Mononuclear cell (primary cell): ENCODE measurements around the gene ABCB9. TPM values are rescaled to one million over a fixed set of nuclear protein-coding genes. Genes with fewer than 3 reads are reported as not detected.

Experiments used
- H3K27me3 ChIP-seq: 2 replicates; pipeline ENCODE4 v1.6.0; 2011; ENCODE audit warnings: low read length, control low read depth; ENCODE audit not compliant: insufficient read depth
- H3K4me1 ChIP-seq: 2 replicates; pipeline ENCODE4 v1.5.1; 2011; ENCODE audit warnings: mild to moderate bottlenecking, low read length, control low read depth; ENCODE audit not compliant: insufficient read depth
- H3K4me3 ChIP-seq: 2 replicates; pipeline ENCODE4 v1.5.1; 2011; ENCODE audit warnings: mild to moderate bottlenecking, low read length, moderate library complexity
- H3K9me3 ChIP-seq: 2 replicates; pipeline ENCODE4 v1.5.1; 2011; ENCODE audit warnings: low read depth, mild to moderate bottlenecking, control low read depth, low read length
- total RNA-seq: library from RNA; depleted of rRNA; stranded (reverse); fragments of >200 nt; gene quantifications from one replicate; pipeline ENCODE4 v1.2.3, GENCODE V29; 2012

The ABCB9 gene
- total RNA-seq, 1 donor: 2.1 TPM

GRCh38 chr12:122979908-122980182 lies 13.6 kb upstream of the ABCB9 start:
- Histone ChIP-seq H3K4me1 (peaks cover 74% of the 10 kb centered on the region), H3K9me3 (no peaks in the 10 kb centered on the region), H3K4me3 (peak overlapping the region; percentile 80), H3K27me3 (no peaks in the 10 kb centered on the region)

- Histone ChIP-seq H3K4me3 (peak overlapping the region; percentile 80), H3K9me3 (no peaks in the 10 kb centered on the region), H3K27me3 (no peaks in the 10 kb centered on the region), H3K4me1 (peaks cover 69% of the 10 kb centered on the region)
Measured at GRCh38 chr12:122979001-122979907, 13.0 kb upstream of the ABCB9 start.

- H3K27me3 ChIP-seq: no peaks in the 10 kb centered on the region
- H3K4me3 ChIP-seq: no peak overlapping the region
- no peaks in the 10 kb centered on the region for H3K9me3 ChIP-seq
- peaks cover 69% of the 10 kb centered on the region for H3K4me1 ChIP-seq
Measured at GRCh38 chr12:122978507-122978955, 12.3 kb upstream of the ABCB9 start.

- Histone ChIP-seq H3K9me3 (no peaks in the 10 kb centered on the region), H3K27me3 (no peaks in the 10 kb centered on the region), H3K4me3 (no peak overlapping the region), H3K4me1 (peaks cover 62% of the 10 kb centered on the region)
Measured at GRCh38 chr12:122977655-122978392, 11.6 kb upstream of the ABCB9 start.

GRCh38 chr12:122977153-122977552 lies 10.9 kb upstream of the ABCB9 start:
- no peaks in the 10 kb centered on the region for H3K9me3 ChIP-seq
- peaks cover 56% of the 10 kb centered on the region for H3K4me1 ChIP-seq
- H3K4me3 ChIP-seq: no peak overlapping the region
- no peaks in the 10 kb centered on the region for H3K27me3 ChIP-seq

- Histone ChIP-seq H3K27me3 (no peaks in the 10 kb centered on the region), H3K4me3 (no peak overlapping the region), H3K9me3 (no peaks in the 10 kb centered on the region), H3K4me1 (peaks cover 50% of the 10 kb centered on the region)
Measured at GRCh38 chr12:122976648-122976975, 10.3 kb upstream of the ABCB9 start.

GRCh38 chr12:122975790-122976647 lies 9.8 kb upstream of the ABCB9 start:
- H3K27me3 ChIP-seq: no peaks in the 10 kb centered on the region
- peaks cover 44% of the 10 kb centered on the region for H3K4me1 ChIP-seq
- H3K4me3 ChIP-seq: peak overlapping the region; percentile 93
- H3K9me3 ChIP-seq: no peaks in the 10 kb centered on the region

GRCh38 chr12:122974892-122975789 lies 8.9 kb upstream of the ABCB9 start, which contains the start of gene OGFOD2:
Gene OGFOD2, plus strand, starts transcription at chr12:122975244. Its CDS starts 8 bp downstream, at chr12:122975252.
- Histone ChIP-seq H3K9me3 (no peaks in the 10 kb centered on the region), H3K4me1 (peaks cover 42% of the 10 kb centered on the region), H3K27me3 (no peaks in the 10 kb centered on the region), H3K4me3 (peak within 1 kb of the TSS; percentile 93)

GRCh38 chr12:122974274-122974891 lies 8.1 kb upstream of the ABCB9 start:
- peak overlapping the region; percentile 93 for H3K4me3 ChIP-seq

GRCh38 chr12:122969676-122970075 lies 3.4 kb upstream of the ABCB9 start:
- Histone ChIP-seq H3K9me3 (no peaks in the 10 kb centered on the region), H3K27me3 (no peaks in the 10 kb centered on the region), H3K4me1 (peaks cover 19% of the 10 kb centered on the region), H3K4me3 (no peak overlapping the region)

More at GRCh38 chr12:122974274-122974891, 8.1 kb upstream of the ABCB9 start:
- Histone ChIP-seq H3K9me3 (no peaks in the 10 kb centered on the region), H3K4me1 (peaks cover 35% of the 10 kb centered on the region), H3K27me3 (no peaks in the 10 kb centered on the region)

GRCh38 chr12:122968104-122968503 lies 1.8 kb upstream of the ABCB9 start:
- Histone ChIP-seq H3K4me3 (no peak overlapping the region), H3K27me3 (no peaks in the 10 kb centered on the region), H3K9me3 (no peaks in the 10 kb centered on the region), H3K4me1 (peaks cover 10% of the 10 kb centered on the region)

- Histone ChIP-seq H3K9me3 (no peaks in the 10 kb centered on the region), H3K27me3 (no peaks in the 10 kb centered on the region), H3K4me3 (no peak overlapping the region), H3K4me1 (peaks cover 10% of the 10 kb centered on the region)
Measured at GRCh38 chr12:122966743-122967550, 684 bp upstream of the ABCB9 start.

GRCh38 chr12:122965321-122965751 lies 927 bp downstream of the ABCB9 start:
- H3K4me3 ChIP-seq: no peak overlapping the region
- no peaks in the 10 kb centered on the region for H3K9me3 ChIP-seq
- no peaks in the 10 kb centered on the region for H3K27me3 ChIP-seq
- H3K4me1 ChIP-seq: peaks cover 10% of the 10 kb centered on the region
